ENCODE data around the gene ADARB1.

DNA sequence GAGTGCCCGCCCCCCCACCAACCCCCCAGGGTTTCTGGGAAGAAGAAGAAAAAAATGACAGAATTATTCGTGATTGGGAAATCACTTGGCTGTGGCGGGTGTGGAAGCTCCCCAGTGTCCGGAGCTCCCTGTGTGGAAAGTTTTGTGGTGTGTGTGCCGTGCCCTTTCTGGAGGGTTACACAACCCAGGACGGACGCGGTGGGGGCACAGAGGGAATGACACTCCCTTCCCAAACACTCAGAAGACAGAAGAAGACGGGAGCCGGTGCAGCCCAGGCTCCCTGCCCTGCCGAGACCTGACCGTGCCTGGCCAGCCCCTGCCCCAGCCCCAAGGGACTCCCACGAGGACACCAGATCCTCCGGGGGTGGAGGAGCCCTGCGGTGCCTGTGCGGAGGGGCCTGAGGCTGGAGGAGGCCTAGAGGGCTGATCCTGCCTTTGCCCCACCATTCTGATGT is 33.0 kb upstream of the ADARB1 start:
- TF ChIP-seq FOXM1 (IDR thresholded peaks at IDR 0.05; ENCODE audit: borderline replicate concordance) (no peak), HDGF (IDR thresholded peaks at IDR 0.05; ENCODE audit: borderline replicate concordance) (no peak), ZNF384 (IDR thresholded peaks at IDR 0.05) (no peak), FOXK2 (IDR thresholded peaks at IDR 0.05) (no peak)

Measured in HEK293T (cell line).